Activated CD4-positive, alpha-beta T cell treated with anti-CD3 and anti-CD28 coated beads, Interleukin-2, amount 50 U/mL, for 4 hours (primary cell): ENCODE results near the gene MPHOSPH8.
"Not testable (repeated sequence)": the region's sequence is repeated elsewhere in the genome, so short reads cannot be mapped to it uniquely, and the experiment has no call there.

ENCODE experiments used
- DNase-seq, 2 experiments: peaks; one replicate each; pipeline ENCODE4 v3.0.0-alpha.2; 2020

Gene MPHOSPH8

DNA sequence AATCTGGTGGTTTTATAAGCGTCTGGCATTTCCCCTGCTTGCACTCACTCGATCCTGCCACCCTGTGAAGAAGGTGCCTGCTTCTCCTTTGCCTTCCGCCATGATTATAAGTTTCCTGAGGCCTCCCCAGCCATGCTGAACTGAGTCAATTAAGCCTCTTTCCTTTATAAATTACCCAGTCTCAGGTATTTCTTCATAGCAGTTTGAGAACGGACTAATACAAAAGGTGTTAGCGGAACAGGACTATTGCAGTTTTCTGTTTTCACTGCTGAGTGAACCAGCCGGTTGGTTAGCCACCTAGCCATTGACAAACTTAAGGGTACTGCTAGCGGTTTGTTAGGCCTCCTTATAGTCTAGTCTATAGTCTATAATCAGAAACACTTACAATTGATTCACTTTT is 2.5 kb downstream of the MPHOSPH8 start:
- not testable (repeated sequence) for DNase-seq

DNA sequence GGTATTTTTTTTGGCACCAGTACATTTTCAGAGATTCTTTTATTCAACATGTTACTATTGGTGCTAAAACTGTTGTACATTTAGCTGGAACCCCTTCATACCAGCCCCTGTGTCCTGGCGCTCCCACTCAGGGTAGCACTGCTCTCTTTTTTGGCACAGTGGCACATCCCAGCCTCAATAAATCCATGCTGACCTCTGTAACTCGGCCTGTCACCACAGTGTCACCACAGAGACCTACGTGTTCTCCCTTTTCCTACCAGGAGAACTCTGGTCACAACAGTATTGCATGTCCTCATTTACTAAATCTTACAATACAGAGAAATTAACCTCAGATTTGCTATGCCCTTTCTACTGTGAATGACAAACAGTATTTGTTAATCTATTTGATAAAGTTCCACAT is 10.2 kb downstream of the MPHOSPH8 start:
- no peak for DNase-seq

GRCh38 chr13:19645000-19645399 is 11.5 kb downstream of the MPHOSPH8 start:
- no peak for DNase-seq

GRCh38 chr13:19646063-19646462 is 12.6 kb downstream of the MPHOSPH8 start:
- DNase-seq: no peak

- no peak for DNase-seq
Measured at GRCh38 chr13:19650742-19651141, 17.3 kb downstream of the MPHOSPH8 start.

DNA sequence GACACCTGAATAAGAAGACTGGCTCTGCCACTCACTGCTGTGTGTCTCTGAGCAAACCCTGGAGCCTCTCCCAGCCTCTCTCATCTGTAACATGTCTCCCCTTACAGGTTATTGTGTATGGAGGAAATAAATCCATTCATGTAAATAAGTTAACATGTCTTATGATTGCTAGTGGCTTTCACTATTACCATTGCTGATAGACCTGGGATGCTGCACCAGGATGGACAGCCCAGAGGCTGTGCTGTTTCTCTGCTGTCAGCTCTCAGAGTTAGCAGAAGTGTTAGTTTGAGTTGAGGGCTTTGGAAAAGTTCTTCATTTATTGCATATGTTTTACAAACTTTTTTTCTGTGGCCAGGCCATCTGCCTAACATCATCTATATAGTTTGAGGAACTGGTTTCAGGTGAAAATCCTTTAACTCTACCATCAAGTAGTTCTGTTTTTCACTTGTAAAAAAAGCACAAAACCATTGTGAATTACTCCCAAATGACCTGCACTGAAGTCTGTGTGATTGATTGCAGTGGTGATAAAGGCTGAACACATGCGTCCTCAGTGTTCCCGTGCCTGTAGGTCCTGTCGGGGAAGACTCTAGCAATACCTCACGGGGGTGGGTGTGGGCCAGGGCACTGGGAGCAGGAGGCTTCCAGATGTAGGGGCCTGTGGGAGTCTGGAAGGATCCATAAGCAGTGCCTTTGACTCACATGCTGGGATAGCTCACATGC is 24.6 kb downstream of the MPHOSPH8 start:
- no peak for DNase-seq

GRCh38 chr13:19658831-19659230 is 25.4 kb downstream of the MPHOSPH8 start:
- no peak for DNase-seq

GRCh38 chr13:19661126-19661525 is 27.7 kb downstream of the MPHOSPH8 start:
- no peak for DNase-seq

GRCh38 chr13:19661561-19661960 is 28.1 kb downstream of the MPHOSPH8 start:
- no peak for DNase-seq

GRCh38 chr13:19663416-19663979 is 30.0 kb downstream of the MPHOSPH8 start:
- no peak for DNase-seq

GRCh38 chr13:19664481-19665230 is 31.2 kb downstream of the MPHOSPH8 start:
- no peak for DNase-seq

GRCh38 chr13:19665427-19665859 is 32.0 kb downstream of the MPHOSPH8 start:
- no peak for DNase-seq

DNA sequence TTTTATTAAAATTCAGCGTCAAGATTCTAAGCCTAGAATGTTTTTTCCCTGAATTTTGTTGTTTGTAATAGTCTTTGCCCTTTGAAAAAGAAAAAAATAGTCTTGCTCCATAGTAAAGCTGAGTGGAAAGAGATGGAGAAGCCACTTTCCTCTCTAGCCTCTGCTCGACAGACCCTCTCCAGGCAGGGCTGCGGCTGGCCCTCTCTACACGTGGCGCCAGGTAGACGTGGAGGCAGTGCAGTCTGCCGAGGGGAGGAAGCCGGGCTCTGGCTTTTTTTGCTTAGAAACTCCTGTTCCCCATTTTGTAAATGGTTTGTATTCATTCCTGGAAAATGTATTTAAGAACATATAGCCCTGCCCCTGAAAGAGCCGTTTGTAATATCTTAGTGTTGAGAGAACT is 35.3 kb downstream of the MPHOSPH8 start:
- DNase-seq: no peak

GRCh38 chr13:19670147-19670546 is 36.7 kb downstream of the MPHOSPH8 start:
- DNase-seq: no peak

DNA sequence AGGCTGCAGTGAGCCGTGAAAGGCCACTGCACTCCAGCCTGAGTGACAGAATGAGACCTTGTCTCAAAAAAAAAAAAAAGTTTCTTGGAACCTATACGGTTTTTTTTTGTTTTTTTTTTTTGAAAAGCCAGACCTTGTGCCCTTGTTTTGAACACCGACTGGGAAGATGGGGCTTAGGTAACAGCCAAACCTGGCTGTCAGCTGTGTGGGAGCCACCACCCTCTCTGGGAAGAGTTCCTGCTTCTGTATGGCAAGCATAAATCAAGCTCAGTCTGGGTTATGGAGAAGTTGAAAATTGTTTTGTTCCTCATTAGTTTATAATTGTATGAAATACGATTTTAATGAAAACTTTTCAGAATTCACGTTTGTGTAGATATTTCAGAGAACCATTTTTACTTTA is 39.5 kb downstream of the MPHOSPH8 start:
- DNase-seq: no peak

- DNase-seq: no peak
Measured at GRCh38 chr13:19673473-19674430, 40.3 kb downstream of the MPHOSPH8 start.

- DNase-seq: no peak
Measured at GRCh38 chr13:19674898-19675297, 41.4 kb downstream of the MPHOSPH8 start.

DNA sequence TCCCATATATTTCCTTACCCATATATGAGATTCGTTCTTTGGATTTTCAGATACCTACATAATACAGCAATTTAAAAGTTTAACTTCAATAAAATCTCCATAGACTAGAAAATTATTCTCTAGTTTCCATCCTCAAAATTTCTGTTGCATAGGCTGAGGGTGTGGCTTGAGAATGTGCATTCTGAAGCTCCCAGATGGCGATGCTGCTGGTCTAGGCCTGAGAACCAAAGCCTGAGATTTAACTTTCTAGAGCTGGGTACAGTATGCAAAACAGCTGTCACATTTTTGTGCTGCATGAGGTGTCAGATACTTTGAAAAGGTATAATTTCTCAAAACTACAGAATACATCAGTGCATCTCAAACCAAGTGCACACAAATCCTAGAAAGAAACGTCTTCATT is 42.7 kb downstream of the MPHOSPH8 start:
- no peak for DNase-seq

DNA sequence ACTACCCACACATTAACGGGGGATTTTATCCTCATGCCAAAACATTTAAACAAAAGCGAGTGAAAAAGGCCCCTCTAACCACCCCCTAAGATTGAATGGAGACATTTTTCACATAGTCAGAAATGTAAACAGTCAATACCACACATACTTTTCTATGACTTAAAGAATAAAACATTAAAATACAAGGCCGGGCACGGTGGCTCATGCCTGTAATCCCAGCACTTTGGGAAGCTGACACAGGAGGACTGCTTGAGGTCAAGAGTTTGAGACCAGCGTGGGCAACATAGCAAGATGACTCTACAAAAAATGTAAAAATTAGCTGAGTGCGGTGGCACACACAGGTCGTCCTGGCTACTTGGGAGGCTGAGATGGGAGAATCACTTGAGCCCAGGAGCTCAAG is 47.3 kb downstream of the MPHOSPH8 start:
- no peak for DNase-seq

- no peak for DNase-seq
Measured at GRCh38 chr13:19681517-19681916, 48.1 kb downstream of the MPHOSPH8 start.

DNA sequence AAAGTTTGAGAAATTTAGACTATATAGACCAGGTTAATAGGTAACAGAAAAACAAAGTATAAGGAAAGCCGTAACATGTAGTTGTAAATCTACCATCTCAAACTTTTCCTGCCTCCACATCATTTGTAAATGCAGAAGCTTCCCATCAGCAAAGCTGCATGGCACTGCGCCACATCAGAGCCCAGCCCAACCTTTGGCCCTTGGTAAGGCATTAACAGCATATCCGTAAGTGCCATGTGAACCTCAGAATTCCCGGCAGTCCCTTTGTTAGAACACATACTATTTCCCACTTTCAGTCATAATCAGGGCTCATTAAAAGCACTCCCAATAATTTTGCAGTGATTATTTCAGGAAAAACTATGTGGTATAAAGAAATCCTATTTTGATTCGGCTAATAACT is 51.6 kb downstream of the MPHOSPH8 start:
- DNase-seq: no peak

- no peak for DNase-seq
Measured at GRCh38 chr13:19685437-19685836, 52.0 kb downstream of the MPHOSPH8 start.

GRCh38 chr13:19691447-19691846 is 58.0 kb downstream of the MPHOSPH8 start:
- not testable (repeated sequence) for DNase-seq
